LNCAP (cell line): Measurements from ENCODE around the gene NME4.

Experiments
- CTCF ChIP-seq: fragments of 450-650 bp; IDR thresholded peaks from 2 replicates; pipeline ENCODE4 v1.5.1; 2017; ENCODE audit warnings: mild to moderate bottlenecking

The NME4 gene

GRCh38 chr16:354291-354881, 42.6 kb upstream of the NME4 start:
- no peak for TF ChIP-seq CTCF

- TF ChIP-seq CTCF: no peak
Measured at GRCh38 chr16:354971-355461, 42.0 kb upstream of the NME4 start.

- no peak for TF ChIP-seq CTCF
Measured at GRCh38 chr16:356741-357140, 40.3 kb upstream of the NME4 start.

- TF ChIP-seq CTCF: no peak
Measured at GRCh38 chr16:359067-359763, 37.8 kb upstream of the NME4 start.

GRCh38 chr16:359871-360697, 36.9 kb upstream of the NME4 start:
- TF ChIP-seq CTCF: no peak

- TF ChIP-seq CTCF: no peak
Measured at GRCh38 chr16:360698-361336, 36.2 kb upstream of the NME4 start.

- no peak for TF ChIP-seq CTCF
Measured at GRCh38 chr16:361341-361871, 35.6 kb upstream of the NME4 start.
